GM12875 (cell line): ENCODE data around the gene SLC34A1.
A peak's percentile ranks its signal among the peaks of the same experiment; 100 is the strongest.

ENCODE experiments used
- H3K4me3 ChIP-seq: one replicate; pipeline ENCODE4 v1.5.1; 2011; ENCODE audit warnings: low read depth, low read length, control low read depth
- CTCF ChIP-seq: IDR thresholded peaks from 2 replicates; pipeline ENCODE4 v1.5.1; 2011; ENCODE audit warnings: low read depth, mild to moderate bottlenecking, control low read depth, inconsistent platforms, low read length, moderate library complexity, borderline replicate concordance; ENCODE audit not compliant: insufficient read depth

The SLC34A1 gene

GRCh38 chr5:177366528-177367322, 17.5 kb upstream of the SLC34A1 start:
- no peak overlapping the region for H3K4me3 ChIP-seq
- no peak for TF ChIP-seq CTCF

DNA sequence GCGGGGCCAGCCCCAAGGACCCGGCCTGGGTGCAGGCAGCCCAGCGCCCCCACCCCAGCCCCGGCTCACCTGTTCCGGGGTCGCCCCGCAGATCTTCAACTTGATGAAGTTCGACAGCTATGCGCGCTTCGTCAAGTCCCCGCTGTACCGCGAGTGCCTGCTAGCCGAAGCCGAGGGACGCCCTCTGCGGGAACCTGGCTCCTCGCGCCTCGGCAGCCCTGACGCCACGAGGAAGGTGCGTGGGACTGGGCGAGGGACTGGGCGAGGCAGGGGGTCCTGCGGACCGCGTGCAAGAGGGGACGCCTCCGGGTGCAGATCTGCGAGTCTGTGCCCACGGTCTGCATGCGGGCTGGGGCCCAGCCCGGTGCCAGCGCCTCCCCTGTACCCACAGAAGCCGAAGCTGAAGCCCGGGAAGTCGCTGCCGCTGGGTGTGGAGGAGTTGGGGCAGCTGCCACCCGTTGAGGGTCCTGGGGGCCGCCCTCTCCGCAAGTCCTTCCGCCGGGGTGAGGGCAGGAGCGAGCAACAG, 16.8 kb upstream of the SLC34A1 start:
- no peak overlapping the region for H3K4me3 ChIP-seq

DNA sequence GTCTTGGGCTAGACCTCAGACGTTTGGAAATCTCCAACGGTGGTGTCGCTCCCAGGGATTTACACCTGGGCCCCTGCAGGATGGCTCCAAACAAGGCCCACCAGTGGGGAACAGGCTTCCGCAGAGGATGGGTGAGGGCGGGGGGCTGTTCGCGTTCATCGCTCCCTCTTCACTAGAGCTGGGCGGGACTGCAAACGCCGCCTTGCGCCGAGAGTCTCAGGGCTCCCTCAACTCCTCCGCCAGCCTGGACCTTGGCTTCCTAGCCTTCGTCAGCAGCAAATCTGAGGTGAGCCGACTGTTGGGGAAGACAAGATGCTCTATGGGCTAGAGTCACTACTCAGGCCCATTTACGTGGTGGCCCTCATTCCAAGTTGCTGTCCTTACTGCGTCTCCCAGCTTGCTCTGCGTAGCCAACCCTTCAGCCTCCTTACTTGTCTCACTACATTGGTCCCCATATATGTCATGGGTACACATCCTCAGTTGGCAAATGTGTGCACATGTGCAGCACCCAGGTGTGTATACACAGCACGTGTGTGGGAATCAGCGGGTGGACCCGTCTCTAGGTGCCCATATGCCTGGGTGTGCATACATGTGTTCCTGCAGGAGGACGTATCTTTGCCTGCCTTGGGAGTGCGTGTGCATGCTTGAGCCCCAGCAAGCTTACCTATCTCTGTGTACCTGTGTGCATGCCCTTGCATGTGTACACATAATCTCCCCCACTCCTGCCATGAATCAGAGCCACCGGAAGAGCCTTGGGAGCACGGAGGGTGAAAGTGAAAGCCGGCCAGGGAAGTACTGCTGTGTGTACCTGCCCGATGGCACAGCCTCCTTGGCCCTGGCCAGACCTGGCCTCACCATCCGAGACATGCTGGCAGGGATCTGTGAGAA, 16.0 kb upstream of the SLC34A1 start:
- no peak overlapping the region for H3K4me3 ChIP-seq
- TF ChIP-seq CTCF = no peak

More for the DNA sequence above, 16.8 kb upstream of the SLC34A1 start:
- no peak for TF ChIP-seq CTCF

DNA sequence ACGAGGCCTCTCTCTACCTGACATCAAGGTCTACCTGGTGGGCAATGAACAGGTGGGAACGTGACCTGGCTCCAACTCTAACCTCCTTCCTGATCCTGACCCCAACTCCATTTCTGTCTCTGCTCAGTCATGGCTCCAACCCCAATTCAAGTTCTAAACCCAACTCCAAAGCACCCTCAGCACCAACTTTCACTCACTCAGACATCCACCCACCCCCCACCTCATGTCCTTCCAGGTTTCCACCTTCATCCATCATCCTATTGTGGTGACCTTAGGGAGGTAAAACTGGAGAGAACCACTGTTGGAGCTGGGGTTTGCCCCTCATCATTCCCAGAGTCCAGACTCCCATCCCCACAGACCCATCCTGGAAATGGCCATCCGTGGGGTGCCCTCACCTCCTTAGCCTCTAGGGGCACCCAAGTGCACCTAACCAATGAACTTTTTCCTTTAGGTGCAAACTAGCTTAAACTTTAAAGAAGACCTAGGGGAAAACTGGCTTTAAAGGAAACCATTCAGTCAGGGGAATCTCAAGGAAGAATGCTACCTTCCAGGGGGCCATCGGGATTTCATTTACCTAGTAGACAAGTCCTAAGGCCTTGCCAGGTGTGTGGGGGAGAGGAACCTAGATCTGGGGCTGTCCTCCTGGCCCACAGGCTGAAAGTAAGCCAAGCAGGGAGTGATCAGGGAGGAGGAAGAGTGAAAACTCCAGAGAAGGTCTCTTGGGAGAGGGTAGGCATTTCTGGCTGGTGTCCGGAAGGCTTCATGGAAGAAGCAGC, 15.2 kb upstream of the SLC34A1 start:
- peak; percentile 88 for TF ChIP-seq CTCF
- no peak overlapping the region for H3K4me3 ChIP-seq

DNA sequence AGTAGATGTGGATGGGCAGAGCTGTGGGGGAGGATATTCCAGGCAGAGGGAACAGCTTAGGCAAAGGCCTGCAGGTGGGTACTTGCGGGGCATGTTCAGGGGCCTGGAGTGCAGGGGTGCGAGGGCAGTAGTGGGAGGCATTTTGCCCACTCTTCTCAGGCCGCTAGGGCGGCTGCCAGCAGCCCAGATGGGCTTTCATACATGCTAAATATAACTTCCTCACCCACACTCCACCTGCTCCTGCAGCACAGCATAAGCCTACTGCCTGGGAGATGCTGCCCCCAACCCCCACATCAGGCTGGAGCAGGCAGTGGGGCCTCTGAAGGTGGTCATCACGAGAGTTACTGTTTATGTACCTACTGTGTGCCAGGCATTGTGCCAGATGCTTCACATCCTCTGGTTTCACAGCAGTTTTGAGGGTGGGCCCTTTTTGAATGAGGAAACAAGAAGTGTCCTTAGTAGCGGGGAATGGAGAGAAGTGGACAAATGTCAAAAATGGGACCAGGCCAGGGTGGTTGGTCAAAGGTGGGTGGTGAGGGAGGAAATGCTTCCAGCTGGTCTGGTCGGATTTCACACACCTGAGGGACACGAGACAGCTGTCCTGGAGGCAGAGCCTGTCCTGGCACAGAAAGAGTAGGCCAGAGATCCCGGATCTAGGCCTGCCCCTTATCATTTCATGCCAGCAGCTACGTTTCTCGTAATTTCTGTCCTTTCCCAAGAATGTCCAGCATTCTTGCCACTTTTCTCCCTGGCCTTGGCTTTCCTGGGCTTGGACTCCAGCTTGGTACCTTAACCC, 14.4 kb upstream of the SLC34A1 start:
- no peak overlapping the region for H3K4me3 ChIP-seq
- TF ChIP-seq CTCF = no peak

GRCh38 chr5:177370488-177371119, 13.6 kb upstream of the SLC34A1 start:
- no peak overlapping the region for H3K4me3 ChIP-seq
- no peak for TF ChIP-seq CTCF
